Liver (tissue), 3 donors: ENCODE data around the gene ARL6IP4.

Experiments used
- ATF3 ChIP-seq: IDR thresholded peaks from 2 replicates; pipeline ENCODE4 v1.6.1; 2016; ENCODE audit warnings: antibody characterized with exemption
- CTCF ChIP-seq: fragments of 150-350 bp; IDR thresholded peaks from 2 replicates; pipeline ENCODE4 v1.5.1; 2017; ENCODE audit warnings: improper control_type of control experiment, low read depth, low read length; ENCODE audit not compliant: missing input control
- EGR1 ChIP-seq, 2 donors: IDR thresholded peaks; 2 replicates each; pipeline ENCODE4 v1.6.1; 2016 to 2018; ENCODE audit warnings: antibody characterized with exemption in 2 of 2, low read depth in 2 of 2
- FOXA2 ChIP-seq: IDR thresholded peaks from 2 replicates; pipeline ENCODE4 v1.6.1; 2016; ENCODE audit warnings: antibody characterized with exemption
- GABPA ChIP-seq, 2 donors: IDR thresholded peaks in 1 of 2; conservative IDR thresholded peaks in 1 of 2; 2 replicates each; pipeline ENCODE4 v1.6.1; 2016; ENCODE audit warnings: antibody characterized with exemption in 2 of 2, mild to moderate bottlenecking in 1 of 2, moderate library complexity in 1 of 2
- MAX ChIP-seq: IDR thresholded peaks from 2 replicates; pipeline ENCODE4 v1.6.1; 2016; ENCODE audit warnings: antibody characterized with exemption
- RAD21 ChIP-seq, 2 donors: IDR thresholded peaks; 2 replicates each; pipeline ENCODE4 v1.6.1; 2016; ENCODE audit warnings: antibody characterized with exemption in 2 of 2, mild to moderate bottlenecking in 2 of 2
- REST ChIP-seq: IDR thresholded peaks from 2 replicates; pipeline ENCODE4 v1.6.1; 2016; ENCODE audit warnings: antibody characterized with exemption, mild to moderate bottlenecking
- RXRA ChIP-seq, 2 donors: IDR thresholded peaks; 2 replicates each; pipeline ENCODE4 v1.6.1; 2017 to 2018; ENCODE audit warnings: antibody characterized with exemption in 2 of 2, mild to moderate bottlenecking in 1 of 2
- SP1 ChIP-seq: IDR thresholded peaks from 2 replicates; pipeline ENCODE4 v1.6.1; 2018; ENCODE audit warnings: antibody characterized with exemption, mild to moderate bottlenecking
- TAF1 ChIP-seq: conservative IDR thresholded peaks from 2 replicates; pipeline ENCODE4 v1.6.1; 2016; ENCODE audit warnings: antibody characterized with exemption, mild to moderate bottlenecking
- YY1 ChIP-seq: IDR thresholded peaks from 2 replicates; pipeline ENCODE4 v1.6.1; 2016; ENCODE audit warnings: antibody characterized with exemption, mild to moderate bottlenecking
- ZBTB33 ChIP-seq: IDR thresholded peaks from 2 replicates; pipeline ENCODE4 v1.6.1; 2016; ENCODE audit warnings: antibody characterized with exemption
- donor health status: healthy.
- donor health status: healthy.

GRCh38 chr12:122996621-122997342 lies 16.3 kb downstream of the ARL6IP4 start:
- TF ChIP-seq CTCF (no peak), ZBTB33 (no peak), GABPA (IDR thresholded peaks at IDR 0.05 in 1 of 2, conservative IDR thresholded peaks at IDR 0.05 in 1 of 2) (no peak), RXRA (IDR thresholded peaks at IDR 0.05) (no peak), TAF1 (no peak), YY1 (no peak), EGR1 (IDR thresholded peaks at IDR 0.05; ENCODE audit: low read depth in 2 of 2) (no peak), RAD21 (IDR thresholded peaks at IDR 0.05) (no peak), ATF3 (no peak), SP1 (no peak), REST (no peak), FOXA2 (no peak), MAX (no peak)
